Sigmoid colon (tissue), 4 donors: Measurements from ENCODE around the gene SKIC8.

Source experiments
- POLR2A ChIP-seq, 2 donors: fragments of 450-650 bp; IDR thresholded peaks; one replicate each; pipeline ENCODE4 v1.6.1; 2016; ENCODE audit warnings: antibody characterized with exemption in 2 of 2, mild to moderate bottlenecking in 2 of 2, moderate library complexity in 2 of 2
- POLR2AphosphoS5 ChIP-seq, 4 donors: sonication (generic); formaldehyde crosslinking; IDR thresholded peaks; one replicate each; pipeline ENCODE4 v1.6.1; 2017; ENCODE audit warnings: antibody characterized with exemption in 4 of 4
- TF ChIP-seq, protein P1 (sequence below), 4 experiments: fragments of 450-650 bp in 3 of 4; fragments of 200-600 bp in 1 of 4; IDR thresholded peaks; one replicate each; pipeline ENCODE4 v1.5.1; 2016 to 2019; ENCODE audit warnings: antibody characterized with exemption in 4 of 4, mild to moderate bottlenecking in 3 of 4, moderate library complexity in 2 of 4

DNA sequence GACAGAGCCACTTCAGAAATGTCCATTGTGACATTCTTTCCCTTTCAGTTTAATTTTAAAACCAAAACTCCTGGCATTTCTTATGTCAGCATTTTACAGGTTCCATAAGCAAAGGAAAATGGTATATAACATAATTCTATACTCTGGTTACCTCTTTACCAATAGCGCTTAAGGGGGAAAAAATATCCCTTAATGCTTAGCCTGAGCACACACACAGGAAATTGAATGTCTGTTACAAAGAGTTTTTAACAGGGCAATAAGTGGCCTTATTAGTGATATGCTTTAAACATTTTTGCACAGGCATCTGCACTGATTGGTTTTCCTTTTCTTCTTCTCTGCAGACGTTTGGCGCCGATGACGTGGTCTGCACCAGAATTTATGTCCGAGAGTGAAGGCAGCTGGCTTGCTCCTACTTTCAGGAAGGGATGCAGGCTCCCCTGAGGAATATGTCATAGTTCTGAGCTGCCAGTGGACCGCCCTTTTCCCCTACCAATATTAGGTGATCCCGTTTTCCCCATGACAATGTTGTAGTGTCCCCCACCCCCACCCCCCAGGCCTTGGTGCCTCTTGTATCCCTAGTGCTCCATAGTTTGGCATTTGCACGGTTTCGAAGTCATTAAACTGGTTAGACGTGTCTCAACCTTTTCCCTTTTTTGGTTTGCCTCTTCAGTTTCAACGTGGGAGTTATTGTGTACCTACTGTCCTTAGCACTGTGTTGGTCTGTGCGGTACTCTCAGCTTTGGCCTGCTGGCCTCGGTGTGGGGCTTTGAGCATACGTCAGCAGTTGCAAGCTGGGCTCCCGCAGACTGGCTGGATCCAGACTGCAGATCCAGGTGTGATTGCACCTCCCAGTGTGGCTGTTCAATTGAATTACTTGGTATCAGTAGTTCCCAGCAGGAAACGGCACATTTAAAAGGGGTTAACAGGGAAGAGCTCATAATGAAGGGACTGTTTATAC lies 48.5 kb upstream of the SKIC8 start:
- TF ChIP-seq POLR2AphosphoS5 (IDR thresholded peaks at IDR 0.05) (no peak), POLR2A (IDR thresholded peaks at IDR 0.05) (no peak)
- TF ChIP-seq, protein P1, sequence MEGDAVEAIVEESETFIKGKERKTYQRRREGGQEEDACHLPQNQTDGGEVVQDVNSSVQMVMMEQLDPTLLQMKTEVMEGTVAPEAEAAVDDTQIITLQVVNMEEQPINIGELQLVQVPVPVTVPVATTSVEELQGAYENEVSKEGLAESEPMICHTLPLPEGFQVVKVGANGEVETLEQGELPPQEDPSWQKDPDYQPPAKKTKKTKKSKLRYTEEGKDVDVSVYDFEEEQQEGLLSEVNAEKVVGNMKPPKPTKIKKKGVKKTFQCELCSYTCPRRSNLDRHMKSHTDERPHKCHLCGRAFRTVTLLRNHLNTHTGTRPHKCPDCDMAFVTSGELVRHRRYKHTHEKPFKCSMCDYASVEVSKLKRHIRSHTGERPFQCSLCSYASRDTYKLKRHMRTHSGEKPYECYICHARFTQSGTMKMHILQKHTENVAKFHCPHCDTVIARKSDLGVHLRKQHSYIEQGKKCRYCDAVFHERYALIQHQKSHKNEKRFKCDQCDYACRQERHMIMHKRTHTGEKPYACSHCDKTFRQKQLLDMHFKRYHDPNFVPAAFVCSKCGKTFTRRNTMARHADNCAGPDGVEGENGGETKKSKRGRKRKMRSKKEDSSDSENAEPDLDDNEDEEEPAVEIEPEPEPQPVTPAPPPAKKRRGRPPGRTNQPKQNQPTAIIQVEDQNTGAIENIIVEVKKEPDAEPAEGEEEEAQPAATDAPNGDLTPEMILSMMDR (IDR thresholded peaks at IDR 0.05) = no peak
